HEK293 (cell line): ENCODE results near the gene CNGB1.

Source experiments
- CTCF ChIA-PET: fragments of 350-600 bp; formaldehyde crosslinking; extraction: SDS; loops from one replicate; lab custom pipeline; 2021; ENCODE audit warnings: antibody characterized with exemption; lab: Yijun Ruan, JAX
- POLR2A ChIA-PET: fragments of 300-600 bp; formaldehyde crosslinking; extraction: SDS; loops from one replicate; lab custom pipeline; 2020; ENCODE audit warnings: antibody characterized with exemption, inconsistent platforms; lab: Yijun Ruan, JAX
- H3K27ac ChIP-seq: fragments of 200-500 bp; sonication (Bioruptor generic); 2 replicates; pipeline ENCODE4 v1.5.1; 2014; ENCODE audit warnings: low read depth, low read length, control low read depth, inconsistent platforms; ENCODE audit errors: extremely low read depth
- H3K36me3 ChIP-seq, 2 experiments: fragments of 200-500 bp in 1 of 2; sonication (Bioruptor generic) in 1 of 2; 1 replicate in 1 of 2; 2 replicates in 1 of 2; pipeline ENCODE4 v1.5.1; 2014 to 2017; ENCODE audit warnings: inconsistent platforms in 2 of 2, low read length in 2 of 2; ENCODE audit not compliant: control insufficient read depth in 2 of 2, insufficient read depth in 1 of 2
- H3K4me1 ChIP-seq: fragments of 200-500 bp; sonication (Bioruptor generic); 2 replicates; pipeline ENCODE4 v1.5.1; 2014; ENCODE audit warnings: mild to moderate bottlenecking, low read length, inconsistent platforms; ENCODE audit not compliant: control insufficient read depth, insufficient read depth
- H3K4me3 ChIP-seq: 2 replicates; pipeline ENCODE4 v1.5.1; 2011; ENCODE audit warnings: low read depth, mild to moderate bottlenecking, control low read depth, low read length, moderate library complexity
- H3K9me3 ChIP-seq: fragments of 200-500 bp; sonication (Bioruptor generic); 2 replicates; pipeline ENCODE4 v1.5.1; 2014; ENCODE audit warnings: low read depth, low read length, inconsistent platforms; ENCODE audit not compliant: control insufficient read depth, insufficient read depth
- BCL6B ChIP-seq: fragments of 450-650 bp; formaldehyde crosslinking; IDR thresholded peaks from 2 replicates; pipeline ENCODE4 v1.5.1; 2017; ENCODE audit warnings: missing biosample characterization, missing genetic modification characterization
- GLI2 ChIP-seq: fragments of 450-650 bp; formaldehyde crosslinking; IDR thresholded peaks from 2 replicates; pipeline ENCODE4; 2017; ENCODE audit warnings: missing biosample characterization, missing genetic modification characterization, low read depth, borderline replicate concordance
- MZF1 ChIP-seq: fragments of 450-650 bp; formaldehyde crosslinking; IDR thresholded peaks from 2 replicates; pipeline ENCODE4 v1.5.1; 2017; ENCODE audit warnings: missing biosample characterization, missing genetic modification characterization, borderline replicate concordance
- PRDM10 ChIP-seq: fragments of 450-650 bp; formaldehyde crosslinking; IDR thresholded peaks from 2 replicates; pipeline ENCODE4 v1.5.1; 2016; ENCODE audit warnings: missing biosample characterization, missing genetic modification characterization
- SP7 ChIP-seq: fragments of 450-650 bp; formaldehyde crosslinking; IDR thresholded peaks from 2 replicates; pipeline ENCODE4 v1.5.1; 2016; ENCODE audit warnings: missing biosample characterization, missing genetic modification characterization
- ZBTB49 ChIP-seq: fragments of 450-650 bp; formaldehyde crosslinking; IDR thresholded peaks from 2 replicates; pipeline ENCODE4 v1.5.1; 2016; ENCODE audit warnings: missing biosample characterization, missing genetic modification characterization, low read depth
- ZNF114 ChIP-seq: fragments of 450-650 bp; formaldehyde crosslinking; IDR thresholded peaks from 2 replicates; pipeline ENCODE4 v1.5.0; 2017; ENCODE audit warnings: missing biosample characterization, missing genetic modification characterization
- ZNF184 ChIP-seq: fragments of 450-650 bp; IDR thresholded peaks from 2 replicates; pipeline ENCODE4 v1.5.1; 2018; ENCODE audit warnings: missing biosample characterization, mild to moderate bottlenecking, missing genetic modification characterization
- ZNF2 ChIP-seq: fragments of 450-650 bp; formaldehyde crosslinking; IDR thresholded peaks from 2 replicates; pipeline ENCODE4 v1.5.1; 2016; ENCODE audit warnings: missing biosample characterization, missing genetic modification characterization
- ZNF223 ChIP-seq: fragments of 450-650 bp; formaldehyde crosslinking; IDR thresholded peaks from 2 replicates; pipeline ENCODE4 v1.5.1; 2016; ENCODE audit warnings: missing biosample characterization, missing genetic modification characterization
- ZNF248 ChIP-seq: fragments of 450-650 bp; formaldehyde crosslinking; IDR thresholded peaks from 2 replicates; pipeline ENCODE4 v1.5.1; 2017; ENCODE audit warnings: missing biosample characterization, missing genetic modification characterization
- ZNF292 ChIP-seq: fragments of 450-650 bp; formaldehyde crosslinking; IDR thresholded peaks from 2 replicates; pipeline ENCODE4 v1.5.1; 2016; ENCODE audit warnings: low read depth, missing biosample characterization, missing genetic modification characterization, borderline replicate concordance
- ZNF311 ChIP-seq: fragments of 450-650 bp; formaldehyde crosslinking; IDR thresholded peaks from 2 replicates; pipeline ENCODE4 v1.5.1; 2017; ENCODE audit warnings: missing biosample characterization, missing genetic modification characterization, borderline replicate concordance
- ZNF37A ChIP-seq: fragments of 450-650 bp; IDR thresholded peaks from 2 replicates; pipeline ENCODE4 v1.5.1; 2018; ENCODE audit warnings: missing biosample characterization, missing genetic modification characterization
- ZNF530 ChIP-seq: fragments of 450-650 bp; formaldehyde crosslinking; IDR thresholded peaks from 2 replicates; pipeline ENCODE4 v1.5.1; 2016; ENCODE audit warnings: low read depth, missing biosample characterization, missing genetic modification characterization
- ZNF571 ChIP-seq: fragments of 450-650 bp; formaldehyde crosslinking; IDR thresholded peaks from 2 replicates; pipeline ENCODE4 v1.5.0; 2017; ENCODE audit warnings: missing biosample characterization, missing genetic modification characterization
- ZNF623 ChIP-seq: fragments of 450-650 bp; formaldehyde crosslinking; IDR thresholded peaks from 2 replicates; pipeline ENCODE4 v1.5.1; 2016; ENCODE audit warnings: missing biosample characterization, missing genetic modification characterization
- ZNF670 ChIP-seq: fragments of 450-650 bp; formaldehyde crosslinking; IDR thresholded peaks from 2 replicates; pipeline ENCODE4 v1.5.1; 2016; ENCODE audit warnings: missing biosample characterization, missing genetic modification characterization, low read depth
- ZNF776 ChIP-seq: fragments of 450-650 bp; formaldehyde crosslinking; IDR thresholded peaks from 2 replicates; pipeline ENCODE4 v1.5.0; 2017; ENCODE audit warnings: missing biosample characterization, missing genetic modification characterization, borderline replicate concordance
- ZNF791 ChIP-seq: fragments of 450-650 bp; formaldehyde crosslinking; IDR thresholded peaks from 2 replicates; pipeline ENCODE4 v1.5.1; 2016; ENCODE audit warnings: missing biosample characterization, missing genetic modification characterization
- ZNF843 ChIP-seq: fragments of 450-650 bp; formaldehyde crosslinking; IDR thresholded peaks from 2 replicates; pipeline ENCODE4 v1.5.1; 2016; ENCODE audit warnings: missing biosample characterization, missing genetic modification characterization
- ZSCAN16 ChIP-seq: fragments of 450-650 bp; formaldehyde crosslinking; IDR thresholded peaks from 2 replicates; pipeline ENCODE4 v1.5.1; 2016; ENCODE audit warnings: missing biosample characterization, missing genetic modification characterization
- TF ChIP-seq, protein P1 (sequence below): fragments of 450-650 bp; formaldehyde crosslinking; IDR thresholded peaks from 2 replicates; pipeline ENCODE4; 2016; ENCODE audit warnings: missing biosample characterization, missing genetic modification characterization
- TF ChIP-seq, protein P2 (sequence below): fragments of 450-650 bp; formaldehyde crosslinking; IDR thresholded peaks from 2 replicates; pipeline ENCODE4 v1.5.1; 2016; ENCODE audit warnings: missing biosample characterization, missing genetic modification characterization

CNGB1 gene

DNA sequence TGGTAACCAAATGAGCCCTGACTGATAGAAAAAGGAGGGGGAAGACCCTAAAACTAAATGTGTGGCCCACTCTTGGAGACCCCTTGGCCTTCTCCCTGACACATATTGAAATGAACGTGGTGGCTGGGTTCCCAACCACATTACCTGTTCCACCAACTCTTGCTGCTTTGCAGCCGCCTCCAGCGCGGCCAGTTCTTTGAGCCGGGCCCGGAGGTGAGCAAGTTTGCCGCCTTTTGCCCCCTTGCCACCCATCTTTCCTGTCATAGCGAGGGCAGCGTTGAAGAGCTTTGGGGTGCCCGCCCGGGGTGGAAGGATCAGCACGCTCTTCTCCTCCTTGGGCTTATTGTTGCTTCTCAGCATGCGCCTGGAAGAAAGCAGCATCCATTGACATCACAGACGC is 83.2 kb downstream of the CNGB1 start:
- CTCF ChIA-PET: interaction anchor here (0.8 to 4.5 kb wide), 2 partner anchors 12 to 35 kb away, joined by 3 to 25 read pairs; no protein-coding TSS in a partner anchor
- Histone ChIP-seq H3K4me1 (no peaks in the 10 kb centered on the region; the same call in 1 of the 2 replicates), H3K4me3 (no peak overlapping the region), H3K36me3 (no peaks in the 10 kb centered on the region), H3K9me3 (no peaks in the 10 kb centered on the region), H3K27ac (no peak overlapping the region)
- no peak for TF ChIP-seq ZNF248 (tag by site-specific recombination)
- no peak for TF ChIP-seq ZNF571
- TF ChIP-seq ZNF776 (tag by site-specific recombination): no peak
- no peak for TF ChIP-seq ZSCAN16
- no peak for TF ChIP-seq SP7 (tag by site-specific recombination)
- TF ChIP-seq ZNF843 (tag by site-specific recombination): no peak
- no peak for TF ChIP-seq PRDM10 (tag by site-specific recombination)
- TF ChIP-seq, protein P1, sequence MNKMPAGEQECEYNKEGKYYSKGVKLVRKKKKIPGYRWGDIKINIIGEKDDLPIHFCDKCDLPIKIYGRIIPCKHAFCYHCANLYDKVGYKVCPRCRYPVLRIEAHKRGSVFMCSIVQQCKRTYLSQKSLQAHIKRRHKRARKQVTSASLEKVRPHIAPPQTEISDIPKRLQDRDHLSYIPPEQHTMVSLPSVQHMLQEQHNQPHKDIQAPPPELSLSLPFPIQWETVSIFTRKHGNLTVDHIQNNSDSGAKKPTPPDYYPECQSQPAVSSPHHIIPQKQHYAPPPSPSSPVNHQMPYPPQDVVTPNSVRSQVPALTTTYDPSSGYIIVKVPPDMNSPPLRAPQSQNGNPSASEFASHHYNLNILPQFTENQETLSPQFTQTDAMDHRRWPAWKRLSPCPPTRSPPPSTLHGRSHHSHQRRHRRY: no peak
- TF ChIP-seq ZNF670 (tag by site-specific recombination): no peak
- TF ChIP-seq ZNF292 (tag by site-specific recombination): no peak
- no peak for TF ChIP-seq ZNF223 (tag by site-specific recombination)
- TF ChIP-seq ZNF184 (tag by site-specific recombination): no peak
- TF ChIP-seq ZNF2 (tag by site-specific recombination): no peak
- TF ChIP-seq ZBTB49 (tag by site-specific recombination): no peak
- TF ChIP-seq, protein P2, sequence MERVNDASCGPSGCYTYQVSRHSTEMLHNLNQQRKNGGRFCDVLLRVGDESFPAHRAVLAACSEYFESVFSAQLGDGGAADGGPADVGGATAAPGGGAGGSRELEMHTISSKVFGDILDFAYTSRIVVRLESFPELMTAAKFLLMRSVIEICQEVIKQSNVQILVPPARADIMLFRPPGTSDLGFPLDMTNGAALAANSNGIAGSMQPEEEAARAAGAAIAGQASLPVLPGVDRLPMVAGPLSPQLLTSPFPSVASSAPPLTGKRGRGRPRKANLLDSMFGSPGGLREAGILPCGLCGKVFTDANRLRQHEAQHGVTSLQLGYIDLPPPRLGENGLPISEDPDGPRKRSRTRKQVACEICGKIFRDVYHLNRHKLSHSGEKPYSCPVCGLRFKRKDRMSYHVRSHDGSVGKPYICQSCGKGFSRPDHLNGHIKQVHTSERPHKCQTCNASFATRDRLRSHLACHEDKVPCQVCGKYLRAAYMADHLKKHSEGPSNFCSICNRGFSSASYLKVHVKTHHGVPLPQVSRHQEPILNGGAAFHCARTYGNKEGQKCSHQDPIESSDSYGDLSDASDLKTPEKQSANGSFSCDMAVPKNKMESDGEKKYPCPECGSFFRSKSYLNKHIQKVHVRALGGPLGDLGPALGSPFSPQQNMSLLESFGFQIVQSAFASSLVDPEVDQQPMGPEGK (tag by site-specific recombination): no peak
- TF ChIP-seq ZNF114 (tag by site-specific recombination): no peak
- no peak for TF ChIP-seq MZF1 (tag by site-specific recombination)
- POLR2A ChIA-PET: no interaction called here

DNA sequence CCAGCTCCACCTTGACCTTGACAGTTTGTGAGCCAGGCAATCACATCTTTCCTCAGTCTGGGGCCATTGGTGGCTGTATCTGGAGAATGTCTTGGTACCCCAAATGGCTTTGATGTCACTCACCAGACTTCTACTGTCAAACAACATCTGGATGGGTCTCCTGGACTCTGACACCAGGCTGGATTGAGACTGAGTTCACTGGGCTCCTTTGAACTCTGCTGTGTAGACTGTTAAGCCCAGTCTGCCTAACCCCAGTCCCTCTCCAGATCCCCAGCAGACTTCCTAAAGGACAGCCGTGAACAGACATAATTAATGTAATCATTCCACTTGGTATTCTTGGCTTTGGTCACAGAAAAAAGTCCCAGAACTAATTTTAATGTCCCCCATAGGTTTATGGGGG is 84.5 kb downstream of the CNGB1 start:
- no peaks in the 10 kb centered on the region; the same call in 1 of the 2 replicates for H3K4me1 ChIP-seq
- no peaks in the 10 kb centered on the region for H3K36me3 ChIP-seq
- H3K9me3 ChIP-seq: no peaks in the 10 kb centered on the region
- H3K4me3 ChIP-seq: no peak overlapping the region
- no peak overlapping the region for H3K27ac ChIP-seq
- ChIA-PET CTCF (interaction anchor here (0.6 to 0.9 kb wide), 3 partner anchors 13 to 94 kb away, joined by 3 to 4 read pairs (median 3); no protein-coding TSS in a partner anchor), POLR2A (no interaction called here)
- TF ChIP-seq GLI2 (tag by site-specific recombination) (no peak), ZNF37A (tag by site-specific recombination) (no peak), BCL6B (tag by site-specific recombination) (no peak), ZNF623 (no peak), ZNF530 (tag by site-specific recombination) (no peak), ZNF791 (tag by site-specific recombination) (no peak), ZNF311 (tag by site-specific recombination) (no peak)
